ENCODE data around the gene AHRR. TPM values are rescaled to one million over a fixed set of nuclear protein-coding genes. Genes with fewer than 3 reads are reported as not detected.
A peak's percentile ranks its signal among the peaks of the same experiment; 100 is the strongest.

The AHRR gene
- total RNA-seq, 1 experiment from 2014 or later, result 21.4 TPM

DNA sequence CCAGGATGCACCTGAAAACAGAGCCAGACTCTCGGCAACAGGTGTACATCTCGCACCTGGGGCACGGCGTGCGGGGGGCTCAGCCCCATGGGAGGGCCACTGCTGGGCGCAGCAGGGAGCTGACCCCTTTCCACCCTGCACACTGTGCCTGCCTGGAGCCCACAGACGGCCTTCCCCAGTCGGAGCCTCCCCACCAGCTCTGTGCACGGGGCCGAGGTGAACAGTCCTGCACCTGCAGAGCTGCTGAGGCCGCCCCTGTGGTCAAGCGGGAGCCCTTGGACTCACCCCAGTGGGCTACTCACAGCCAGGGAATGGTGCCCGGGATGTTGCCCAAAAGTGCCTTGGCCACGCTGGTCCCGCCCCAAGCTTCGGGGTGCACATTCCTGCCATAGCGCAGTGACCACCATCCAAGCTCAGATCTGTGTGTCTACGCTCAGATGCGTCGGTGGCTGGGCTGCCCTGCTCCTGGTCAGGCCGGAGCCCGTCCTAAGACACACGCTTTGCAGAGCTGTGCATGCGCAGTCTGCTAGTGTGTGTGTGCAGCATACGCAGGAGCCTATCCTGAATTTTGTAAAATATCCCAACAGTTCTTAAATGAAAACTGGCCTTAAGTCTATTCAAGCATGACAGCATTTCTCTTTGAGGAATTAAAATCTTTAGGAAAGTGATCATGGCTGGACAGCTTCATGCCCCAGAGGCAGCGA lies 113.1 kb downstream of the AHRR start:
- in situ Hi-C loops (cut with HindIII; ENCODE audit: low pct_unique_long_range_greater_than_20kb, low sequenced_read_pairs), result no loop called here
- no peak for DNase-seq (ENCODE audit: low read depth, low spot score)

DNA sequence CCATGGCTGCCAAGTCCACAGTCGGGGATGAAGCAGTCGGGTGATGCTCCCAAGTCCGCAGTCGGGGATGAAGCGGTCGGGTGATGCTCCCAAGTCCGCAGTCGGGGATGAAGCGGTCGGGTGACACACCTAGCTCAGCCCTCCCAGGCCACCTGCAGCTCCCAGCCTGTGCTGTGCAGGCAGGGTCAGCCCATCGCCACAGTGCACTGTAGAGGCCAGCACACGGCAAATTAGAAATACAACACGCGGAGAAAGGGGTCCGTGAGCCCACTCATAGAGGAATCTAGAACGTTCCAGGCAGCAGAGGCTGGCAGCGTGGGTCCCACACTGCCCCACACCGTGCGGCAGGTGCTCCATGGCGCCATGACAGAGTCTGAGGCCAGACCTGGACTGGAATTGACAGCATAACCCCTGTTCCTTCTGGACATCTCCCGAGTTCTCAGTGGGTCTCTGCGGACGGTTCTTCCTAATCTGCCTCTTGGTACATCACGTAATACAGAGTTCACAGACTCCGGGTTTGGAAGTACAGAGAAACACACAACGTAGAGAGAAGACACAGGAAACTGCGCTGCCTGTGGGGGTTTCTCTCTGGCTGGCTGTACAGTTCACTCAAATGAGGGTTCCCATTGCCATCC lies 113.8 kb downstream of the AHRR start:
- in situ Hi-C loops (cut with HindIII; ENCODE audit: low pct_unique_long_range_greater_than_20kb, low sequenced_read_pairs), result no loop called here

DNA sequence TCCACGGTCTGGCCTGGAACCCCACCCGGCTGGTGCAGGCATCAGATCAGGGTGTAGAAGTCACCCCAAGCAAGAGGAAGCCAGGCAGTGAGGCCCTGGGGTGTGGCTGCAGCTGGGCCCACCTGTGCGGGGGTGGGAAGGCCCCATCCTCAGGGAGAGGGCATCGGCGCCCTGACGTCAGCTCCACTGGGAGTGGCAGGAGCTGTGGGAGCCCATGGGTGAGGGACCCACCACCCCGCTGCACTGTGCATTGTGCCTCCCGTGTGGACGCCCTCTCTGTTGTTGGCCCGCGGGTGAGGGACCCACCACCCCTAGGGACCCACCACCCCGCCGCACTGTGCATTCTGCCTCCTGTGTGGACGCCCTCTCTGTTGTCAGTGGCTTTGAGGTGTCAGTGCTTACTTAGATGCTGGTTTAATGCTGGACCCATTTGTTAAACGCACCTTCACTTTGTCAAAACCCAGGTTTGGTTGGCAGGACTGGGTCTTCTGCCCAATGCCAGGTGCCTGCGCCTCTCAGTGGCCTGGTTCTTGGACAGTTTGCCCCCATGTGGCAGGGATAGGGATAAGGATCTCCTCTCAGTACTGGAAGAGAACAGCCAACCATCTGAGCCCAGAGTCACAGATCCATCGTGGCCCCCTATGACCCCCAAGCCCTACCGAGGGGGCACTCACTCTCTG lies 114.6 kb downstream of the AHRR start:
- in situ Hi-C loops (cut with HindIII; ENCODE audit: low pct_unique_long_range_greater_than_20kb, low sequenced_read_pairs), result no loop called here
- peak; percentile 76 for DNase-seq (ENCODE audit: low read depth, low spot score)

More for the DNA sequence above, 113.8 kb downstream of the AHRR start:
- no peak for DNase-seq (ENCODE audit: low read depth, low spot score)

DNA sequence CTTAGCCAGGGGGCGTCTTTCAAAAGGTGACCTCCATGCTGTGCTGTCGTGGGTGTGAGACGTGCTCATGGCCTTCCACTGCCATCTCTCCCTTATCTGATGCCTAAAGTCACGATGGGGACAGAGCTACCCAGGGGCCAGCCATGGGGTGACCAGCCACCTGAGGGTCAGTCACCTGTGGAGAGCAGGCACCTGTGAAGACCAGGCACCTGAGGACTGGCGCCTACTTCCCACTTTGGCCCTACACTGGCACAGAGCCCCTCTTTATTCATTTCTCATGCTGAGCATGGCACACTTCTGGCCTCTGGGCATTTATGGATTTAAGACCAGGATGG lies 115.1 kb downstream of the AHRR start:
- in situ Hi-C loops (cut with HindIII; ENCODE audit: low pct_unique_long_range_greater_than_20kb, low sequenced_read_pairs), result no loop called here
- DNase-seq (ENCODE audit: low read depth, low spot score), result no peak

DNA sequence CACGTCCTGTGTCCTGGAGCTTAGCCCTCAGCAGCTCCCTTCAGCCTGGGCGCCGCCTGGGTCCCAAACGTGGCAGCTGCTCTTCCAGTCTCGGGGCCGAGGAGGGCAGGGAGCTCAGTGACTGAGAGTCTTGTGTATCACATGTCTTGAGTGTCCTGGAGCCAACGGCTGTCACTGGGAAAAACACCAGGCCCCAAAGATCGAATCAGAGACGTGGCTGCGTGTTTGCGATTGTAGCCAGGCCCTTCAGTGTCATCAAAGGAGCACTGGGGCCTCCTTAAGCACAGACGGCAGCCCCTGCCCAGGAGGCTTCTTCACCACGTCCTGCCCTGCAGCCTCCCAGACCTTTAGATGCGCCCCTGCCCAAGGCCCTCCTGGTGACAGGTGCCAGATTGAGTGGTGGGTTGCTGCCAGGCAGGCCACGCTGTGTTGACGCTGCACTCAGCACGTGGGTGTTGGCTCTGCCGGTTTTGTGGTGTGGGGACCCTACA lies 115.8 kb downstream of the AHRR start:
- in situ Hi-C loops (cut with HindIII; ENCODE audit: low pct_unique_long_range_greater_than_20kb, low sequenced_read_pairs), result no loop called here

DNA sequence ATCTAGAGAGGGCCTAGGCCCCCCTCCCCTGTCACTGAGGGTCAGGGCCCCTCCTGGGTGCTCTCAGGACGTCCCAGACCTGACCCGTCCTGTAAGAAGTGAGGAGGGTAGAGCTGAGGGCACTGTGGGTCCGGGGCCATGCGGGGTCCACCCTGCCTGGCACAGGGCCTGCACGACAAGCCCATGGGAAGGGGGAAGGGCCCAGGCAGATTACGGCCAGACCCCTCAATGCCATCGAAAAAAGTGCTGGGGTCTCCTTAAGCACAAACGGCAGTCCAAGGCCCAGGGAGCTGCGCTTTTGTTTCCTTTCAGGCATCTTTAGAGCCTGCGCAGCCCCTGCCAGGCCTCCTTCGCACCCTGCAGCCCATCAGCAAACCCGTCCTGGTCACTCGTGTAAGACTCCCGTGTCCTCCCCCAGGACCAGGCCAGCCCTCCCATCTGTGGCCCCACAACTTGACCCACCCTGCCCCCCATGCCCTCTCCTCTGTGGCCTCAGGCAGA lies 117.0 kb downstream of the AHRR start:
- no peak for DNase-seq (ENCODE audit: low read depth, low spot score)
- in situ Hi-C loops (cut with HindIII; ENCODE audit: low pct_unique_long_range_greater_than_20kb, low sequenced_read_pairs), result no loop called here

More for the DNA sequence above, 115.8 kb downstream of the AHRR start:
- no peak for DNase-seq (ENCODE audit: low read depth, low spot score)

DNA sequence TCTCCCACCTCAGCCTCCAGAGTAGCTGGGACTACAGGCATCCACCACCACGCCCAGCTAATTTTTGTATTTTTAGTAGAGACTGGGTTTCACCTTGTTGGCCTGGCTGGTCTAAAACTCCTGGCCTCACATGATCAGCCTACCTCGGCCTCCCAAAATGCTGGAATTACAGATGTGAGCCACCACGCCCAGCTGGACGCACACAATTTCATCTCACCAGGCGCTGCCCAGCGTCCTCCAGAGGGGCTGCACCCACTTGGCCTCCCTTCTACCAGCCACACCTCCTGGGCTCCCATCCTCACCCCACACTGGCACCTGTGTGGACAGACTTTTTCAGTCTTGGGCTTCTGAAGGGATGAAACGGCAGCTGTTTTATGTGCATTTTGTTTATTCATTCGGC lies 117.7 kb downstream of the AHRR start:
- no peak for DNase-seq (ENCODE audit: low read depth, low spot score)
- in situ Hi-C loops (cut with HindIII; ENCODE audit: low pct_unique_long_range_greater_than_20kb, low sequenced_read_pairs), result no loop called here

DNA sequence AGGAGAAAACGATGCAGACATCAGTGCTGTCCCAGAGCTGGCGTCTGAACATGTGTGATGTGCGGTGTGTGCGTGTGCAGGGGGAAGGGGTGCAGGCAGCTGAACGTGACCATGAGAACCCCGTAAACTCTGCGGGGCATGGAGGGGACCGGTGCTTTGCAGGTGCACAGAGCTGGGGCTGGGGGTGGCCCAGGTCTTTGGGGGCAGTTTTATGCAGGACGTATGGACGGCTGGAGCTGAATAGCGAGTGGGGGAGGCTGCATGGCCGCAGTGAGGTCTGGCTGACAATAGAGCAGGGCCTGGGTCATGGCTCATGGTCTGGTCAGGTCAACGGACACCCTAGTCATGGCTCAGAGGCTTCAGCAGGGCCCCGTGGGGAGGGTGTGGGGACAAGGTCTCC lies 118.1 kb downstream of the AHRR start:
- in situ Hi-C loops (cut with HindIII; ENCODE audit: low pct_unique_long_range_greater_than_20kb, low sequenced_read_pairs), result no loop called here
- no peak for DNase-seq (ENCODE audit: low read depth, low spot score)

DNA sequence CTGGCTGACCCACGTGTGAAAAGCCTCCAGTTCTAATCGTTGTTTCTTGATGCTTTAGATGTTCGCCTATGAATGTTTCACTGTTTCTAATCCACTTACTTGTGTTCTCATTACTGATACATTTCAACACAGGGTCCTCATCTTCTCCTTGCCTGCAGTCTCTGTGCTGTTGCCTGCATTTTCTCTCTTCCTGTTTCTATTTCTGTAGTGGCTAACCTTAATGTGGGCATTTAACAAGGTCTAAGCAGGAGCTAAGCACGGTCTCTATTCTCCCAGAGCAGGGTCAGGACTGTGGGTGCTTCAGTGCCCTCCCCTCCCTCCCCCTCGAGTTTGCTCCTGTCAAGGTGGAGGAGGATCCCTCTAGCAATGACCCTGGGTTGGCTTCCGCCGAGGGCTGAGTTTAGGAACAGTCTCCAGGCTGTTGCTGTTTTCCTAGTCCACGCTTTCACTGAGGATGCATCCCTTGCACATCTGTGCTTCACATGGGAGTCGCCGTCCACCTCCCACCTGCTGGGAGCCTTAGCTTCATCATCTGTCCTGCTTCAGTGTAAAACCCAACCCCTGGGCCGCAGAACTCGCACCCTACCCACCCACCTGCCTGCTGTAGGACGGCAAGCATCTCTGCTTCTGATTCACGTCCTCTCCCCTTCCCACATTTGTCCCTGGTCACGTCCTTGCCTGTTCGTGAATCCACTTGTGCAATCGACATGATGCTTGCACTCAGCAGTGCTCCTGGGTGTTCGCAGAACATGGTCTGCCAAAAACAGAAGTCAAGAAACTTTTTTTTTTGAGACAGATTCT lies 119.1 kb downstream of the AHRR start:
- in situ Hi-C loops (cut with HindIII; ENCODE audit: low pct_unique_long_range_greater_than_20kb, low sequenced_read_pairs), result no loop called here
- no peak for DNase-seq (ENCODE audit: low read depth, low spot score)

DNA sequence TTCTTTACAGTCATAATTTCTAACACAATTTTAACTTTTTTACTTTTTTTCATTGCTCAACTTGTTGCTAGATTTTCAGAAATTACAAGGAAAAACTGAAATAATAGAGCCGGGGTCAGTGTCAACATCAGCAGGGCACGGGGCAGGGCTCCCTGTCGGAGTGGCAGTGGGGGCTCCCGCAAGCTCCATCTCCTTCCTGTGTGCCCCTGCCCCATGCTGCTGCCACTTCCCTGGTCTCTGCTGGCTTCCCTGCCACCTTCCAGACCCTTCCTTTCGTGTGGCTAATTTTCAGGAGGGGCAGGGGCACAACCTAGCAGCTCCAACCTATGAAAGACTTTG lies 120.5 kb downstream of the AHRR start:
- in situ Hi-C loops (cut with HindIII; ENCODE audit: low pct_unique_long_range_greater_than_20kb, low sequenced_read_pairs), result no loop called here
- DNase-seq (ENCODE audit: low read depth, low spot score), result no peak

DNA sequence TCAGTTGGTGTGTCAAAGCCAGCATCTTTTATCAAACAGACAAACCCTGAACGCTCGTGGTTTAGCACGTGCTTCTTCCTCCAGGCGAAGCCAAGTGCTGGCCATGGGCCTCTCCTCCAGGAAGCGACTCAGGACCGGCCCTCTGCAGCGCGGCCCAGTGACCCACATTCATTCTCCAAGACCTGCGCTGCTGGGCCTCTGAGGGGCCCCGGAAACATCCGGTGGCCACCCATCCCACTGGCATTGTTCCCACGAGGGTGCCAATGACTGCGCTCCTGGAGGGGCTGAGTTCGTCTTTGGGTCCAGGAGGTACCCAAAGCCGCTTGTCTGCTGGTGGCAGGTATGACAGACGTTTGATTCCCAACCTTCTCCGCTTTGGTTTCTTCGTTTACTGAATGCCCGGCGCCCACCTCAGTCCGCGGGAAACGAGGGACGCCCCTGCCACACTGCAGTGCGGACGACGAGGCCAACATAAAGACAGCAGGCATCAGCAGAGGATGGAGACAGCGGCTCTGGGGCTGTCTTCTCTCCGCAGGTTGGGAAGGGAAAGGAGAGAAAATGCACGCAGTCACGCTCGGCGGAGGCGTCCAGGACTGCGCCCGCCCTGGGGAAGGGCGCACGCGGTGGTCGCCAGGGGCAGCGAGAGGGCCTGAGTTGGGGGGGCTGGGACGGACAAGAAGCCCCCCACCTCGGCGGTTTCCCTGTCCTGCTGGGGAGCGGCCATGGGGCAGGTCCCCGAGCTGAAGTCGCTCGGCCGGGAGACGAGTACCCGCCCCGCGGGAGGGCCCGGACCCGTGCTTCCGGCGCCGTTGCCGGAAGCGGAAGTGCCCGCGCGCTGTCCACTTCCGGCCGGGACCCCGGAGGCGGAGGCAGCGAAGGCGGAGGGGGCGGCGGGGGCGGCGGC lies 121.1 kb downstream of the AHRR start, which contains the start of gene EXOC3:
EXOC3 (plus strand) TSS at position 842 of the 904 bp plus-strand sequence. CDS start 3,030 bp downstream, outside the sequence.
- peak; percentile 76 for DNase-seq (ENCODE audit: low read depth, low spot score)
- in situ Hi-C loops (cut with HindIII; ENCODE audit: low pct_unique_long_range_greater_than_20kb, low sequenced_read_pairs), result no loop called here

DNA sequence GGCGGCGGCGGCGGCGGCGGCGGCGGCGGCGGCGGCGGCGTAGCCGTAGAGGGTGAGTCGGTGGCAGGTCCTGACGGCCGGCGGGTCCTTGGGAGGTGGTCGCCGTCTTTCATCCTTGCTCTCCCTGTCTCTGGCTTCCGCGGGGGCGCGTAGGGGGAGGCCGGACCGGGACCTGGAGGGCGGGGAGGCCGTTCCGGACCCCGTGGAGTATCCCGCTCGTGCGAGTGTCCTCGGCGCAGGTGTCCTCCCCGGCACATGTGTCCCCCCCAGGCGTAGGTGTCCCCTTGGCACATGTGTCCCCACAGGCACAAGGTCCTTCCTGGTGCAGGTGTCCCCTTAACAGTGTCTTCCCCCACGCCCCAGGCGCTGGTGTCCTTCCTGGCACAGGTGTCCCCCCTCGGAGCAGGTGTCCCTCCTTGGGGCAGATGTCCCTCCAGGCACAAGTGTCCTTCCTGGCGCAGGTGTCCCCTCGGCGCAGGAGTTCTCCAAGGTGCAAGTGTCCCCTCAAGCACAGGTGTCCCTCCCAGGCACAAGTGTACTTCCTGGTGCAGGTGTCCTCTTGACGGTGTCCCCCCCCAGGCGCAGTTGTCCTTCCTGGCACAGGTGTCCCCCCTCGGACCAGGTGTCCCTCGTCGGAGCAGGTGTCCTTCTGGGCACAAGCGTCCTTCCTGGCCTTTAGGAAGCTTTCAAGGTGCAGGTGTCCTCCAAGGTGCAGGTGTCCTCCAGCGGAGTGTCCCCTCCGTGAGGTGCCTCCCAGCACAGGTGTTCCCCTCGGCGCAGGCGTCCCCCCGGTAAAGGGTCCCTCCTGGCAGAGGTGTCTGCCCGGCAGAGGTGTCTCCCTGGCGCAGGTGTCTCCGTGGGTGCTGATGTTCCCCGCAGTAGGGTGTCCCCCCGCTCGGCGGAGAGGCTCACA lies 122.0 kb downstream of the AHRR start:
- in situ Hi-C loops (cut with HindIII; ENCODE audit: low pct_unique_long_range_greater_than_20kb, low sequenced_read_pairs), result no loop called here
- DNase-seq (ENCODE audit: low read depth, low spot score), result no peak

DNA sequence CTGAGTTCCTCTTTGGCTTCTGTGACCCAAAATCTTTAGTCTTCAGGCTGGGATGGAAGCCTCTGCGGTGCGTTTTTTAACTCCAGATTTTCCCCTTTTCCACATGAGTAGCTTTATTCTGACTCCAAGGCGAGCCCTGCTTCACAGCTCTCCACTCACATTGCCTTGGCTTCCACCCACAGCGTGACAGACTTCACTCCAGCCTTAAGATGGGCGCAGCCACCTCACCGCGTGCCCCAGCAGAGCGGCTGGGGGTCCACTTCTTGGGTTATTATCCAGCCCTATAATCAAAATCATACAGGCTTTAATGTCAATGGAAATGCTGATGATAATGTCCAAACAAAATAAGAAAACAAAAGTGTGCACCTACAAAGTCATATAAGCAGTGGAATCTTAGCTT lies 122.7 kb downstream of the AHRR start:
- DNase-seq (ENCODE audit: low read depth, low spot score), result no peak
- in situ Hi-C loops (cut with HindIII; ENCODE audit: low pct_unique_long_range_greater_than_20kb, low sequenced_read_pairs), result no loop called here

DNA sequence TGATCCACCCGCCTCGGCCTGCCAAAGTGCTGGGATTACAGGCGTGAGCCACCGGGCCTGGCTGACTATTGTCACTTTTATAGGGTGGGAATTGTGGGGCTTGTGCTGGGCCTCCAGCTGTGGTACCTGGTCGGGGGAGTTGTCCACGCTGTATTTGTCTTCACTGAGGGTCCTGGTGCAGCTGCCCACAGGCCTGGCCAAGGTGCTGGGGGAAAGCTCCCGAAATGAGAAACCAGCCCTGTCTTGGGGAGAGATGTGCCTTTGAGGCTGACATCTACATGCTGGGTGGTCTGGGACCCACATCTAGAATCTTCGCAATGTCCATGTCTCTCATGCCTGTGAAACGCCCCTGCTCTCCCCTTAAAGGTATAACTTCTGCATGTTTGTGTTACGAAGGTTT lies 124.1 kb downstream of the AHRR start:
- in situ Hi-C loops (cut with HindIII; ENCODE audit: low pct_unique_long_range_greater_than_20kb, low sequenced_read_pairs), result no loop called here
- no peak for DNase-seq (ENCODE audit: low read depth, low spot score)

DNA sequence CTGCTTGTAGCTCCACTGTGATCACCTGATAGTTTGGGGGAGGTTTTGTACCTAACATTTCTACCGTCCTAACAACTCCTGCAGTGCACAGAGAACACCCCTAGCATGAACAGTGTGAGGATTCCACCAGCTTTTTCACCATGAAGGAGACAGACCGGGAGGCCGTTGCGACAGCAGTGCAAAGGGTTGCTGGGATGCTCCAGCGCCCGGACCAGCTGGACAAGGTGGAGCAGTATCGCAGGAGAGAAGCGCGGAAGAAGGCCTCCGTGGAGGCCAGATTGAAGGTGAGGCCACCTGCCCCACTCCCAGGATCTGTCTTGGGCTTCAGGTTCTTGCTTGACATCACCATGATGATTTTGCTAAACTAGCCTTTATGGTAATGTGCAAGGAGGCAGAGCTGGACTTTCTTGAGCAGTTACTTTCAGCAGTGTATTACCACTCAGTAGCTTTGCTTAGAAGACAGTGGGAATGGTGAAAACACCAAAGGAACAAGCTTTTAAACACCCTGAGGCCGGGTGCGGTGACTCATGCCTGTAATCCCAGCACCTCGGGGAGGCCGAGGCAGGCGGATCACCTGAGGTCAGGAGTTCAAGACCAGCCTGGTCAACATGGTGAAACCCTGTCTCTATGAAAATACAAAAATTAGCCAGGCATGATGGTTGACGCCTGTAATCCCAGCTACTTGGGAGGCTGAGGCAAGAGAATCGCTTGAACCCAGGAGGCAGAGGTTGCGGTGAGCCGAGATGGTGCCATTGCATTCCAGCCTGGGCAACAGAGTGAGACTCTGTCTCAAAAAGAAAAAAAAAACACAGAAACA lies 124.8 kb downstream of the AHRR start:
- in situ Hi-C loops (cut with HindIII; ENCODE audit: low pct_unique_long_range_greater_than_20kb, low sequenced_read_pairs), result no loop called here
- DNase-seq (ENCODE audit: low read depth, low spot score), result no peak
